Stomach smooth muscle (tissue), 2 donors: Measurements from ENCODE around the gene APH1B.

Experiments
- H3K27ac ChIP-seq: one replicate; pipeline ENCODE4 v1.7.0; 2013; ENCODE audit warnings: mild to moderate bottlenecking, low read length, inconsistent platforms
- H3K27me3 ChIP-seq, 2 donors: one replicate each; pipeline ENCODE4 v1.7.0; 2013; ENCODE audit warnings: low read length in 2 of 2; ENCODE audit not compliant: insufficient read depth in 2 of 2, control insufficient read depth in 1 of 2
- H3K36me3 ChIP-seq, 2 donors: one replicate each; pipeline ENCODE4 v1.7.0; 2013; ENCODE audit warnings: low read length in 2 of 2; ENCODE audit not compliant: control insufficient read depth in 2 of 2, insufficient read depth in 2 of 2
- H3K4me1 ChIP-seq: one replicate; pipeline ENCODE4 v1.7.0; 2013; ENCODE audit warnings: low read length; ENCODE audit not compliant: control insufficient read depth, insufficient read depth
- H3K4me3 ChIP-seq, 2 donors: one replicate each; pipeline ENCODE4 v1.7.0; 2013; ENCODE audit warnings: low read length in 2 of 2
- H3K9ac ChIP-seq, 2 donors: one replicate each; pipeline ENCODE4 v1.7.0; 2013; ENCODE audit warnings: low read length in 2 of 2, mild to moderate bottlenecking in 1 of 2
- H3K9me3 ChIP-seq, 2 donors: one replicate each; pipeline ENCODE4 v1.7.0; 2013; ENCODE audit warnings: low read length in 2 of 2; ENCODE audit not compliant: control insufficient read depth in 2 of 2
- donor health status: healthy.
- donor health status: Pancreatic carcinoma.

Gene APH1B

GRCh38 chr15:63295341-63295740 lies 17.9 kb downstream of the APH1B start:
- Histone ChIP-seq H3K36me3 (peaks cover 8 to 19% of the 10 kb centered on the region in 2 donors), H3K9me3 (no peaks in the 10 kb centered on the region), H3K9ac (no peak overlapping the region), H3K4me3 (no peak overlapping the region), H3K27me3 (no peaks in the 10 kb centered on the region), H3K4me1 (no peaks in the 10 kb centered on the region), H3K27ac (no peak overlapping the region)

GRCh38 chr15:63296195-63296594 lies 18.8 kb downstream of the APH1B start:
- H3K4me3 ChIP-seq: no peak overlapping the region
- no peaks in the 10 kb centered on the region for H3K9me3 ChIP-seq
- no peak overlapping the region for H3K27ac ChIP-seq
- H3K4me1 ChIP-seq: no peaks in the 10 kb centered on the region
- peaks cover 8 to 21% of the 10 kb centered on the region in 2 donors for H3K36me3 ChIP-seq
- H3K9ac ChIP-seq: no peak overlapping the region
- no peaks in the 10 kb centered on the region for H3K27me3 ChIP-seq

GRCh38 chr15:63299943-63300575 lies 22.7 kb downstream of the APH1B start:
- no peaks in the 10 kb centered on the region for H3K27me3 ChIP-seq
- H3K36me3 ChIP-seq: peaks cover 23 to 35% of the 10 kb centered on the region in 2 donors
- H3K9ac ChIP-seq: no peak overlapping the region
- H3K4me1 ChIP-seq: no peaks in the 10 kb centered on the region
- H3K9me3 ChIP-seq: no peaks in the 10 kb centered on the region
- H3K27ac ChIP-seq: no peak overlapping the region
- no peak overlapping the region for H3K4me3 ChIP-seq

GRCh38 chr15:63301088-63301487 lies 23.7 kb downstream of the APH1B start:
- H3K9ac ChIP-seq: no peak overlapping the region
- H3K4me1 ChIP-seq: no peaks in the 10 kb centered on the region
- no peaks in the 10 kb centered on the region for H3K9me3 ChIP-seq
- H3K27me3 ChIP-seq: no peaks in the 10 kb centered on the region
- H3K36me3 ChIP-seq: peaks cover 33 to 42% of the 10 kb centered on the region in 2 donors
- no peak overlapping the region for H3K4me3 ChIP-seq
- H3K27ac ChIP-seq: no peak overlapping the region

GRCh38 chr15:63305260-63305659 lies 27.9 kb downstream of the APH1B start:
- Histone ChIP-seq H3K27ac (no peak overlapping the region), H3K9me3 (no peaks in the 10 kb centered on the region), H3K4me3 (no peak overlapping the region), H3K4me1 (no peaks in the 10 kb centered on the region), H3K27me3 (no peaks in the 10 kb centered on the region), H3K36me3 (peaks cover 33 to 40% of the 10 kb centered on the region in 2 donors), H3K9ac (no peak overlapping the region)

- Histone ChIP-seq H3K9ac (no peak overlapping the region), H3K36me3 (peaks cover 33% of the 10 kb centered on the region in 2 donors), H3K9me3 (no peaks in the 10 kb centered on the region), H3K27ac (no peak overlapping the region), H3K4me3 (no peak overlapping the region), H3K4me1 (no peaks in the 10 kb centered on the region), H3K27me3 (no peaks in the 10 kb centered on the region)
These were observed 29.2 kb downstream of the APH1B start for GRCh38 chr15:63306492-63307073.

- Histone ChIP-seq H3K9ac (no peak overlapping the region), H3K4me1 (no peaks in the 10 kb centered on the region), H3K36me3 (peaks cover 22 to 25% of the 10 kb centered on the region in 2 donors), H3K27ac (no peak overlapping the region), H3K4me3 (no peak overlapping the region), H3K9me3 (no peaks in the 10 kb centered on the region), H3K27me3 (no peaks in the 10 kb centered on the region)
These were observed 31.1 kb downstream of the APH1B start for GRCh38 chr15:63308491-63308890.

- Histone ChIP-seq H3K4me1 (no peaks in the 10 kb centered on the region), H3K27ac (no peak overlapping the region), H3K4me3 (no peak overlapping the region), H3K9me3 (no peaks in the 10 kb centered on the region), H3K9ac (no peak overlapping the region), H3K36me3 (peaks cover 20 to 22% of the 10 kb centered on the region in 2 donors), H3K27me3 (no peaks in the 10 kb centered on the region)
These were observed 31.5 kb downstream of the APH1B start for GRCh38 chr15:63308947-63309346.

- Histone ChIP-seq H3K4me1 (no peaks in the 10 kb centered on the region), H3K9me3 (no peaks in the 10 kb centered on the region), H3K27ac (no peak overlapping the region), H3K36me3 (peaks cover 11 to 12% of the 10 kb centered on the region in 2 donors), H3K27me3 (no peaks in the 10 kb centered on the region), H3K4me3 (no peak overlapping the region), H3K9ac (no peak overlapping the region)
These were observed 33.2 kb downstream of the APH1B start for GRCh38 chr15:63310646-63311045.

GRCh38 chr15:63312286-63312685 lies 34.9 kb downstream of the APH1B start:
- no peak overlapping the region for H3K9ac ChIP-seq
- no peak overlapping the region for H3K4me3 ChIP-seq
- peaks cover 0 to 2% of the 10 kb centered on the region in 2 donors for H3K36me3 ChIP-seq
- no peaks in the 10 kb centered on the region for H3K9me3 ChIP-seq
- H3K27ac ChIP-seq: no peak overlapping the region
- no peaks in the 10 kb centered on the region for H3K27me3 ChIP-seq
- no peaks in the 10 kb centered on the region for H3K4me1 ChIP-seq

GRCh38 chr15:63313825-63314224 lies 36.4 kb downstream of the APH1B start:
- no peak overlapping the region for H3K9ac ChIP-seq
- no peak overlapping the region for H3K27ac ChIP-seq
- no peaks in the 10 kb centered on the region for H3K9me3 ChIP-seq
- no peak overlapping the region for H3K4me3 ChIP-seq
- no peaks in the 10 kb centered on the region for H3K36me3 ChIP-seq
- no peaks in the 10 kb centered on the region for H3K4me1 ChIP-seq
- H3K27me3 ChIP-seq: no peaks in the 10 kb centered on the region
